Brain microvascular endothelial cell (primary cell): ENCODE measurements around the gene CUX1.

Experiments
- DNase-seq: peaks from one replicate; pipeline ENCODE4 v3.0.0-alpha.2; 2020
- H3K27ac ChIP-seq: fragments of 250-450 bp; sonication (Bioruptor Pico); 2 replicates; pipeline ENCODE4 v1.5.1; 2020; ENCODE audit warnings: mild to moderate bottlenecking, moderate library complexity
- H3K27me3 ChIP-seq: fragments of 250-450 bp; sonication (Bioruptor Pico); replicated peaks from 2 replicates; pipeline ENCODE4 v1.5.1; 2020; ENCODE audit warnings: mild to moderate bottlenecking
- H3K36me3 ChIP-seq: fragments of 250-450 bp; sonication (Bioruptor Pico); replicated peaks from 2 replicates; pipeline ENCODE4 v1.5.1; 2020; ENCODE audit warnings: mild to moderate bottlenecking
- H3K4me3 ChIP-seq: 2 replicates; pipeline ENCODE4 v1.5.1; 2011; ENCODE audit warnings: low read depth, mild to moderate bottlenecking, control low read depth, low read length, moderate library complexity
- in situ Hi-C: cut with HindIII; loops from 2 replicates; pipeline ENCODE4 v1.10.0; 2017; ENCODE audit warnings: low sequenced_read_pairs, low pct_ligation_motif_present
- TF ChIP-seq, protein P1 (sequence below): IDR thresholded peaks from 2 replicates; pipeline ENCODE4 v1.5.1; 2011; ENCODE audit warnings: low read depth, mild to moderate bottlenecking, moderate library complexity, low read length, control low read depth, inconsistent platforms; ENCODE audit errors: missing control alignments

Gene CUX1

DNA sequence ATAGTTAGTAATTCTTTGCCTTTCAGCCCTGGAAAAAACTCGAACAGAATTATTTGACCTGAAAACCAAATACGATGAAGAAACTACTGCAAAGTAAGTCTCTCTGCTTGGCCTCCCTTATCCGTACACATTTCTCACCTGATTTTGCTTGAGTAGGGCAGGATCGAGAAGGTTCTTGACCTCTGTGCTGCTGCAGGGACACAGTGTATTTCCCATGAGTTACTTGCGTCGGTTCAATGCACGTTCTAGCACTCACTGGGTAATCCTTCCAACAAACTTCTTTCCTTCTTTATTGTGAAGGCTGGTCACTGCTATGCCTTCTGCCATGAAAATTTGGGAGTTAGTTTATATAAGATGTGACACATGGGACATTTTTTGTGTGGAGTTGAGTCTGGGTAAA lies 297.8 kb downstream of the CUX1 start:
- in situ Hi-C loops, result no loop called here
- Histone ChIP-seq H3K27me3 (no peaks in the 10 kb centered on the region), H3K36me3 (peaks cover 5% of the 10 kb centered on the region), H3K4me3 (no peak overlapping the region), H3K27ac (no peak overlapping the region)
- TF ChIP-seq, protein P1, sequence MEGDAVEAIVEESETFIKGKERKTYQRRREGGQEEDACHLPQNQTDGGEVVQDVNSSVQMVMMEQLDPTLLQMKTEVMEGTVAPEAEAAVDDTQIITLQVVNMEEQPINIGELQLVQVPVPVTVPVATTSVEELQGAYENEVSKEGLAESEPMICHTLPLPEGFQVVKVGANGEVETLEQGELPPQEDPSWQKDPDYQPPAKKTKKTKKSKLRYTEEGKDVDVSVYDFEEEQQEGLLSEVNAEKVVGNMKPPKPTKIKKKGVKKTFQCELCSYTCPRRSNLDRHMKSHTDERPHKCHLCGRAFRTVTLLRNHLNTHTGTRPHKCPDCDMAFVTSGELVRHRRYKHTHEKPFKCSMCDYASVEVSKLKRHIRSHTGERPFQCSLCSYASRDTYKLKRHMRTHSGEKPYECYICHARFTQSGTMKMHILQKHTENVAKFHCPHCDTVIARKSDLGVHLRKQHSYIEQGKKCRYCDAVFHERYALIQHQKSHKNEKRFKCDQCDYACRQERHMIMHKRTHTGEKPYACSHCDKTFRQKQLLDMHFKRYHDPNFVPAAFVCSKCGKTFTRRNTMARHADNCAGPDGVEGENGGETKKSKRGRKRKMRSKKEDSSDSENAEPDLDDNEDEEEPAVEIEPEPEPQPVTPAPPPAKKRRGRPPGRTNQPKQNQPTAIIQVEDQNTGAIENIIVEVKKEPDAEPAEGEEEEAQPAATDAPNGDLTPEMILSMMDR, result no peak
- DNase-seq, result no peak

DNA sequence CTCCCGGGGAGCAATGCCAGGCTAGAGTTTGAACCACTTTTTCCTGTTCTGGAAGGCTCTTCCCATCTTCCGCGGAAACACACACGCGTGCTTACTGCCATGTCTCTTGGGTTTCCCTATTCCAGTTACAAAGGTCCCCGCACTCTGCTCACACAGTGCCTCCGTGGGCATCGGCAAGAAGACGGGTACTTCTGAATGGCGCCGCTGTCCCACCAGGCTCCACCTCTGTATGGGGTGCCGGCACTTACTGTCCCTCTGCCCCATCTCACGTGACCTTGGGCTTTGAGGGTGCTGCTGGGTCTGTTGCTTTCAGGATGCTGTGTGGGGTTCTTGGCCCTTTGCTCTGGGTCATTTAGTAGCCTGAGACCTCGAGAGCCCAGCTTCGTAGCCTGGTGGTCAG lies 298.5 kb downstream of the CUX1 start:
- in situ Hi-C loops, result no loop called here
- H3K4me3 ChIP-seq, result no peak overlapping the region
- no peak overlapping the region for H3K27ac ChIP-seq
- TF ChIP-seq, protein P1, result no peak
- H3K36me3 ChIP-seq, result peaks cover 5% of the 10 kb centered on the region
- H3K27me3 ChIP-seq, result no peaks in the 10 kb centered on the region
- no peak for DNase-seq

DNA sequence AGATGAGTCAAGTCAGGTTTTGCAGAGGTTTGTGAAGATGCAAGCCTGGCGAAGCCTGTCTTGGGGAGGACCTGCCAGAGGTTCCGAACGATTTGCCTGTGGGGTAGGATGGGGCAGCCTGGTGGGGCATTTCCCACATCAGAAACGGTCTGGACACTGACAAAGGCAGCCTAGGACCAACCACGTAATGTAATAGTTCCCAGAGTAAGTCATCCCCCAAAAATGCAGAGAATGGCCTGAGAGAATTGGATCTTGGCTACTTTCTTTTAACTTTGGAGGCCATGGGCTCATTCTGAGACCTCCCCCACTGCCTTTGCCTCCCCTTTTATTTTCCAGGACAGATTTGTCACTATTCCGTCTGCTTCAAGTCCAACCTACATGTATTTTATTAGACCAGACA lies 300.3 kb downstream of the CUX1 start:
- Histone ChIP-seq H3K4me3 (no peak overlapping the region), H3K27ac (peak overlapping the region; percentile 74)
- in situ Hi-C loops, result no loop called here

DNA sequence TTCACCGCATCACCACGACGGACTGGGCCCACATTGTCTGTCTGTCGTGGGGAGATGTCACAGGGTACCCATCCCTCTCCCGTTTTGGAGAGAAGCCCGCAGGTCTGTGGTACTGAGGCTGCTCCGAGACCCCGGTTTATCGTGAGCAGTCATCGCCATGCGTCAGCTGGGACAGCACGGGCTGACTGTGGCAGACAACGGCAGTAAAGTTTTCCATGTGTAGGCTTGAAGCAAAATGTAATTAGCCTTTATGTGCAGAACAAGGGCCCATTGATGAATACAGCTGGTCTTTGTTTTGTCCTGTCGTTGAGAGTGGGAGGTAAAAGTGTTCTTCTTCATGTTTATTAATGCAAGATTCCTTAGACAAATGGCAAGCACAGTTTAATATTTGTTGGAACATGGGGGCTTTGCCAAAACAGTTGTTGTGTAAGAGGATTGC lies 301.8 kb downstream of the CUX1 start:
- no peak overlapping the region for H3K27ac ChIP-seq
- H3K4me3 ChIP-seq, result no peak overlapping the region
- in situ Hi-C loops, result no loop called here
- H3K36me3 ChIP-seq, result peaks cover 5% of the 10 kb centered on the region
- no peak for DNase-seq
- TF ChIP-seq, protein P1, result no peak
- H3K27me3 ChIP-seq, result no peaks in the 10 kb centered on the region

More for the DNA sequence above, 300.3 kb downstream of the CUX1 start:
- Histone ChIP-seq H3K27me3 (no peaks in the 10 kb centered on the region), H3K36me3 (peaks cover 5% of the 10 kb centered on the region)
- peak; percentile 89 for DNase-seq
- TF ChIP-seq, protein P1, result no peak

DNA sequence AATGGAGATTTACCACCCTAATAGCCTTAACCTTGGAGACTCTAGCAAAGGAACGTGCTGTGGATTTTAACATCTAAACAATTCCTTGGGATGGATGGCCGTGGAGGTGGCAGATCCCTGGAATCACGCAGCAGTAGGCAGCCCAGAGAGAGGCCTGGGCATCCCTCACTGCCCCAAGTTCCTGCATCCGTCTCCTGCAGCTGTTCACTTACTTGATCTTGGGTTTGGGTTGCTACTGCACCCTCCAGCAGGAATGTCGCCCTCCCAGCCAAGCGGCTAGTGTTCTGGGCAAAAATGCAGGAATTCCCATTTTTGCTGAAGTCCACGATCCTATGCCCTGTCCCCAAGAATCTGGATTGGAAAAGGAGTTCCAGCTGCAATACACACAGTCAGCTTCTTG lies 302.5 kb downstream of the CUX1 start:
- no peak for DNase-seq
- Histone ChIP-seq H3K27me3 (no peaks in the 10 kb centered on the region), H3K27ac (no peak overlapping the region), H3K36me3 (peaks cover 5% of the 10 kb centered on the region), H3K4me3 (no peak overlapping the region)
- TF ChIP-seq, protein P1, result no peak
- in situ Hi-C loops, result no loop called here

DNA sequence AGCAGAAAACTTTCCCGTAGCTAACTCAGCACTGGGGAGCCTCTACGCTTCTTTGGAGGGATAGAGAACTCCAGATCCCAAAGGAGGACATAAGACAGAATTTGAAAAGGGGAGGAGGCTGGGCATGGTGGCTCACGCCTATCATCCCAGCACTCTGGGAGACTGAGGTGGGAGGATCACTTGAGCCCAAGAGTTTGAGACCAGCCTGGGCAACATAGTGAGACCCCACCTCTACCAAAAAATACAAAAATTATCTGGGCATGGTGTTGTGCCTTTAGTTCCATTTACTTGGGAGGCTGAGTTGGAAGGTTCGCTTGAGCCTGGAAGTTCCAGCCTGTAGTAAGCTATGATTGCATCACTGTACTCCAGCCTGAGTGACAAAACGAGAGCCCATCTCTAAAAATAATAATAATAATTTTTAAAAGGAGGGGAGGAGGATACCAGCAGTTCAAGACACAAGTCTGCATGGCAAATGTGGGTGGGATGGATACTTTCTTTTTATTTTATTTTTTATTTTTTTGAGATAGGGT lies 303.3 kb downstream of the CUX1 start:
- H3K36me3 ChIP-seq, result peaks cover 3% of the 10 kb centered on the region
- in situ Hi-C loops, result no loop called here
- no peak overlapping the region for H3K27ac ChIP-seq
- no peak for DNase-seq
- H3K4me3 ChIP-seq, result no peak overlapping the region
- no peaks in the 10 kb centered on the region for H3K27me3 ChIP-seq
- TF ChIP-seq, protein P1, result no peak
